PFSK-1 (cell line): ENCODE measurements around the gene NR3C1.

ENCODE experiments used
- FOXP2 ChIP-seq: optimal IDR thresholded peaks from 2 replicates; pipeline ENCODE3; 2011; ENCODE audit warnings: borderline replicate concordance, control low read depth, inconsistent platforms; ENCODE audit not compliant: insufficient read depth; ENCODE audit errors: extremely low read length, extremely low read depth
- POLR2AphosphoS5 ChIP-seq: IDR thresholded peaks from 2 replicates; pipeline ENCODE4 v1.6.1; 2012; ENCODE audit warnings: low read depth, mild to moderate bottlenecking, control low read depth, low read length, moderate library complexity
- REST ChIP-seq, 2 experiments: IDR thresholded peaks; 2 replicates each; pipeline versions ENCODE4 v1.6.1 to v1.8.0; 2011 to 2012; ENCODE audit warnings: low read depth in 2 of 2, low read length in 2 of 2, control low read depth in 1 of 2, inconsistent platforms in 1 of 2, mild to moderate bottlenecking in 1 of 2, moderate library complexity in 1 of 2; ENCODE audit not compliant: insufficient read depth in 1 of 2
- SIN3A ChIP-seq: IDR thresholded peaks from 2 replicates; pipeline ENCODE4 v1.6.1; 2012; ENCODE audit warnings: mild to moderate bottlenecking, low read length, moderate library complexity, borderline replicate concordance; ENCODE audit not compliant: insufficient read depth
- TAF1 ChIP-seq: IDR thresholded peaks from 2 replicates; pipeline ENCODE4 v1.6.1; 2012; ENCODE audit warnings: low read length, control low read depth, borderline replicate concordance; ENCODE audit not compliant: insufficient read depth

The NR3C1 gene

GRCh38 chr5:143395638-143396352 lies 7.7 kb downstream of the NR3C1 start:
- no peak for TF ChIP-seq POLR2AphosphoS5
- no peak for TF ChIP-seq FOXP2
- no peak for TF ChIP-seq SIN3A
- TF ChIP-seq TAF1, result no peak
- no peak for TF ChIP-seq REST (IDR thresholded peaks at IDR 0.05; ENCODE audit: insufficient read depth in 1 of 2, low read depth in 2 of 2, low read length in 2 of 2)

DNA sequence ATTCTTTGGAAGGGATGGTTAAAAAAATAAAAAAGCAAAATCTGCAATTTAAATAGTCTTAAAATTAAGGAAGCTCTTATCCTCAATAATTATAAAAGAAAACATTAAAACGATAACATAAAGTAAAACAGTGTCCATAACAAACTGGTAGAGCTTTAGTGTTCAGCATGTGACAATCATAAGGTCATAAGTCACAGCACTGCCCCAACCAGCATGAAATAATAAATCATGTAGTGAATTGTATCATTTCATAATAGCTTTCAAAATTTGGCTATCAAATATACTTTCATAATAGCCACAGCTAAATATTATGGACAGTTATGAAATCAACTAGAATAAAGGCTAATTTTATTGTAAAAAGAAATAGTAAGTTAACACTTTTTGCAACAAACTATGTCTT lies 10.0 kb downstream of the NR3C1 start:
- TF ChIP-seq SIN3A, result no peak
- TF ChIP-seq REST (IDR thresholded peaks at IDR 0.05; ENCODE audit: insufficient read depth in 1 of 2, low read depth in 2 of 2, low read length in 2 of 2), result no peak
- no peak for TF ChIP-seq TAF1
- no peak for TF ChIP-seq POLR2AphosphoS5
- TF ChIP-seq FOXP2, result no peak

GRCh38 chr5:143390941-143391340 lies 12.5 kb downstream of the NR3C1 start:
- no peak for TF ChIP-seq TAF1
- no peak for TF ChIP-seq POLR2AphosphoS5
- no peak for TF ChIP-seq REST (IDR thresholded peaks at IDR 0.05; ENCODE audit: insufficient read depth in 1 of 2, low read depth in 2 of 2, low read length in 2 of 2)
- no peak for TF ChIP-seq SIN3A
- TF ChIP-seq FOXP2, result no peak

GRCh38 chr5:143390258-143390657 lies 13.2 kb downstream of the NR3C1 start:
- no peak for TF ChIP-seq REST (IDR thresholded peaks at IDR 0.05; ENCODE audit: insufficient read depth in 1 of 2, low read depth in 2 of 2, low read length in 2 of 2)
- no peak for TF ChIP-seq TAF1
- TF ChIP-seq POLR2AphosphoS5, result no peak
- no peak for TF ChIP-seq FOXP2
- no peak for TF ChIP-seq SIN3A

DNA sequence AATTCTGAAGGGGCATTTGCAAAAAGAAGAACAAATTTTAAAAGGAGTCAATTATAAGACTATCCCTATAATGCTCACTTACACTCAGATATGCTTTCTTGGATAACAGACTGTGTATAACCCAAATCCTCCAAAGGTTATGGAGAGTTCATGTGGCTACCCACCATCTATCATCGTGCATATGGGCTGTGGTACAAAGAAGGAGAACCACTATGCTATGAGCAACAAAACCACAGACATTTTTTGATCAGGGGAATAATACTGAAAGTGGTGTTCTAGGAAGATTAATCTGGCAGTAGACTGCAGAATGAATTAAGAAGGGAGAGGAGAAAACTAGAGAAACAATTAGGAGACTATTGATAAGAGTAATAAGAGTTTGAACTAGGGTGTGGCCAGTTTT lies 16.8 kb downstream of the NR3C1 start:
- TF ChIP-seq FOXP2, result no peak
- TF ChIP-seq SIN3A, result no peak
- TF ChIP-seq POLR2AphosphoS5, result no peak
- no peak for TF ChIP-seq REST (IDR thresholded peaks at IDR 0.05; ENCODE audit: insufficient read depth in 1 of 2, low read depth in 2 of 2, low read length in 2 of 2)
- TF ChIP-seq TAF1, result no peak
